ENCODE data around the gene HPCAL1.

Gene HPCAL1

DNA sequence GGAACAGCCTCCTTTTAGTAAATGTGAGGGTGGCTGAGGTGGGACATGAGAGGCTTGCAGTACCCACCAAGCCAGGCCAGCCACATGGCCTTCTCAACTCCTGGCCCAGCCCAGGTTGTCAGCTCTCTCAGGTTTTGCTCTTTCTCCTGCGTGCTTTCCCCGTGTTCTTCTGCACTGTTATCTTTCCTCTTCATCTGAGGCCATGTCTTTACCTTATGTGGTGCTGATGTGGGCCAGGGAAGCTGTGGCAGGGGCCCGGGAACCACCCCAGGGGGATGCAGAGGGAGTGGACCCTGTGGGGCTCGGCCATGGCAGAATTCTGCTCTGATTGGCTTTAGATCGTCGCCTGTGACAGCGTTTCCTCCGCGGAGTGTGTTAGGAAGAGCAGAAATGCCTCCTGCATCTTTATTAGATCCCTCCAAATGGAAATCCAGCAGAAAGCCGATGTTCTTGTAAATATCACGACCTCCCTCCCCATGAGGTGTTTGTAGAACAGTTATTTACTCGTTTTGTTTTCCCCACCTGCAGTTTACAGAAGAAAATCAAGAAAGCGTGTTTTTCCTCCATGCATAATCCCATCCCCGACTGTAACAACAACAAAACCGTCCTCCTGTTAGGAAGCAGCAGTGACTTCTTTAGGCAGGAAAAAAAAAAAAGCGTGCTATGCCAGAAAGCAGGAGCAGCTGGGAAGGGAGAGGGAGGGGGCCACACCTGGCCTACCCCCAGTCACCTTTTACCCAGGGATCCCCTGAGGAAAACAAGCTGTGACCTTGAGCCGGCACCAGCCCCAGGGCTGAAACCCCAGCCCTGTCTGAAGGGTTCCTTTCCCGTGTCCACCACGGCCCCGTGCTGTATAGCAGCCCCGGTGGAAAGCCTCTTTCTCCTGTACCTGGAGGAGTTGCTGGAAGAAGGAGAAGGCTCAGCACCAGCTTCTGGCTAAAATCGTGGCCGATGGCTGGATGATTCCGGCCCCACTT is 54.8 kb downstream of the HPCAL1 start:
- DNase-seq, result no peak

GRCh38 chr2:10359246-10359645 is 56.5 kb downstream of the HPCAL1 start:
- DNase-seq, result no peak

- no peak for DNase-seq
Observed at GRCh38 chr2:10359731-10360329, 57.1 kb downstream of the HPCAL1 start.

DNA sequence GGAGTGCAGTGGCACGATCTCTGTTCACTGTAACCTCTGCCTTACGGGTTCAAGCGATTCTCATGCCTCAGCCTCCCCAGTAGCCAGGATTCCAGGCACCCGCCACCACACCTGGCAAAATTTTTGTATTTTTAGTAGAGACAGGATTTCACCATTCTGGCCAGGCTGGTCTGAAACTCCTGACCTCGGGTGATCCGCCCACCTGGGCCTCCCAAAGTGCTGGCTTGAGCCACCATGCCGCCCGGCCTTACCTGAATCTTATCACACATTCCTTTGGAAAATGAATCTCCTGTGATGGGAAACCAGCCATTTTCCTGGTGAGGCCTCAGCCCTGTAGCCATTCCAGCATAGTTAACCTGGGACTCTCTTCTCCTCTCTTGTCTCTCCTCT is 57.8 kb downstream of the HPCAL1 start:
- DNase-seq, result no peak

DNA sequence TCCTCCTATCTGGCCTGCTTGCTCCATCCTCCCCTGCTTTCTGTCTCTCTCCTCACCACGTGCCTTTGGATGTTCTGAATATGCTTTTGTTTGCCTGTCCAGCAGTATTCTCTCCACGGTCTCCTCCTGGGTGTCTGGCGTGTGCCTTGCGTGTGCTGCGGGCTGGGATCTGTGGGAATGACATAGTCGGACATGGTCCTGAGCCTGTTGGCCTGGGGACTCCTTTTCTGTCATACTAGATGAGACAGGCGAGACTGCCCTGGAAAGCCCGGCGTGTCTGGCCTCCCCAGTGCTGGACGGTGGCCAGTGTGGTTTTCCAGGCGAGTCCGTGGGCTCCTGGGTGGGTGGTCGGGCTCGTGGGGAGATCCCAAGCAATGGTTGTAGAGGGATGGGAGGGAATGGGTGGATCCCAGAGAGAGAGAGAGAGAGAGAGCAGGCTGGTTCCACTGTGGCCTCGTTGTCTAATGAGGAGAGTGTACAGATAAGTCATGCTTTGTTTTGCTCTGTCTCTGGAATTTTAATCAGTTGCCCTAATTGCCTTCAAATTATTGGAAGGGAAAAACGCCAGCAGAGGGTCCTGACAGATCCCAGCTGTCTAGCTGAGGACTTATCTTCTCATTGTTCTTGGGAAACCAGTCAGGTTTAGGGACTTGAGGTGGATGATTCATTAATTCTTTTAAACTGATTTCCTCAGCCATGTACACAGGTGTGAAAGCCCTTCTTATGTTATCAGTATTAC is 58.3 kb downstream of the HPCAL1 start:
- no peak for DNase-seq

DNA sequence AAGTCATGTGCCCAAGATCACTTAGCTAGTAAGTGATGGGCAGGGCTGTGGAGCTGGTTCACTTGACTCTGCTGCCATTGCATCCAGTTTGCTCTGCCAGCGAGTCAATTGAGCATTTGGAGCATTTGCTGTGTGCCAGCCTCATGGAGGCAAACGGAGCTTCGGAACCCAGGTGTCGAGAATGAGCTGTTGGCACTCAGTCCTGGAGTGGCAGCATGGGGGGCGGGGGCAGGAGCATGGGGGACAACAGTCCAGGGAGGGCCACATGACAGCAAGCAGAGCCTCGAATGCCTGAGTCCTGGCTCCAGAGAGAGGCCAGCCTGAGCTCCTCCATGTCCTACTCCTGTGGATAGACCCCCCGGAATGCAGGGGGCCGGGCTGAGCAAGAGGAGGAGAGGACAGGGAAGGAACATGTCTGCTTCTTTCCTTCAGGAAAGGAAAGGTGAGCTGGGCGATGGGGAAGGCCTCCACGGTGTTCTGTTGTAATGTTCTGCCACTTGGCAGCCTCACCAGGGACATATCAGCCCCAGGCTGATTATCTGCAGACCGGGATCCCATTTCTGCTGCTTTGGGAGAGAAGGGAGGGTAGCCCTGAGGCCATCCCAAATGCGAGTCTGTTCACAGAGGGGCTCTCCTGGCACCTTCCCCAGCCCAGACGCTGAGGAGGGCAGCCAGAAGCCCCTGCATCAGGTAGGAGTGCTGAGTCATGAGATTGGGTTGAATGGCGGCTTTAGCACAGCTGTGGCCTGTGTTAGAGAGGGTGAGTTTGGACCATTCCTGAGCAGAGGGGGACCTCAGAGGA is 59.6 kb downstream of the HPCAL1 start:
- DNase-seq, result no peak

DNA sequence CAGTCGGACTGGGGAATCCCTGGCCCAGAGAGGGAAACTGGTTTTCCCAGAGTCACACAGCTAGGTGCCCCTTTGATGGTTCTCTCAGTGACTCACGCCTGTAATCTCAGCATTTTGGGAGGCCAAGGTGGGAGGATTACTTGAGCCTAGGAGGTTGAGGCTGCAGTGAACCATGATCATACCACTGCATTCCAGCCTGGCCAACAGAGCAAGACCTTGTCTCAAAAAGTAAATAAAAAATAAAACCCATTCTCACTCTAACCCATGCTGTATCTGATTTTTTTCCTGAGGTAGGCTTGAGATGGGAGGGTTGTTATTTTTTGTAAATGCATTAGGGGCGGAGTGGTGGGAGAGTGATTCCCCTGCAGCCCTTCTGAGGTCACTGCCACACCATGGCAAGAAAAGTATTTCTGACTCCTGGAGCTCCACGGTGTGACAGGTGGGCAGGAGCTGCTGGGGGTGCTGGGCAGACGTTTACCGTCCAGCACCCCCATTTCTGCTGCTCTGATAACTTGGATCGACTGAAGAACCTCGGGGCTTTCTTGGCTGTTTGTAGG is 60.3 kb downstream of the HPCAL1 start:
- DNase-seq, result no peak

DNA sequence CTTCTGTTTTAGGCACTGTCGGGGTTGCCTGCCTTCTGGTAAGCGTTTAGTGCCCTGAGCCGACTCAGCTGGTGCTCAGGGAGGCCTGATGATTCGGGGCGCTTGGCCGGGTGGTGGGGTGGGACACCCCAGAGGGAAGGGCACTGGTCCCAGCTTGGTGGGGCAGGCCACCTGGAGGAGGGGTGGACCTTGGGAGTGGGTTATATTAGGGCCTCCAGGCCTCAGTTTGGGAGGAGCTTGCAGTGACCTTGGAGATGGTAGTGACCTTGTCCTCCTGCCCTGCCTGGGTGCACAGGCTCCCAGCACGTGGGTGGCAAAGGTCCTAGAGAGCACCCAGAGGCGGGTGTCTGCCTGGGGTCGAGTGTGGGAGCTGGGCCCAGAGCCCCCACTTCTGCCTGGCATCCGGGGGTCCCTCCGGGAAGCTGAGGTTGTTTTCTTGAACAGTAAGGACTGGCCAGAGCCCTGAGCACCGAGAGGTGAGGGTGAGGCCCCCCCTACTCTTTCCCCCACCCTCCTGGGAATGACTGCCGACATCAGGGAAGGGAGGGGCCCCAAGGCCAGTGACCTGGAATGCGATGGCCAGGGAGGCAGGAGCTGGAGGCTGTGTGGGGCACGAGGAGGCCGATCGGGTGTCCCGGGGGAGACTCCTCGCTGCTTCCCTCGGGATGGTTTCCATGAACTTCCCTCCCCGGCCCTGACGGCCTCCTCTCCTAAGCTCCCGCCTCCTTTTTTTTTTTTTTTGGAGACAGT is 61.3 kb downstream of the HPCAL1 start:
- DNase-seq, result no peak

- no peak for DNase-seq
Observed at GRCh38 chr2:10365412-10365811, 62.7 kb downstream of the HPCAL1 start.

DNA sequence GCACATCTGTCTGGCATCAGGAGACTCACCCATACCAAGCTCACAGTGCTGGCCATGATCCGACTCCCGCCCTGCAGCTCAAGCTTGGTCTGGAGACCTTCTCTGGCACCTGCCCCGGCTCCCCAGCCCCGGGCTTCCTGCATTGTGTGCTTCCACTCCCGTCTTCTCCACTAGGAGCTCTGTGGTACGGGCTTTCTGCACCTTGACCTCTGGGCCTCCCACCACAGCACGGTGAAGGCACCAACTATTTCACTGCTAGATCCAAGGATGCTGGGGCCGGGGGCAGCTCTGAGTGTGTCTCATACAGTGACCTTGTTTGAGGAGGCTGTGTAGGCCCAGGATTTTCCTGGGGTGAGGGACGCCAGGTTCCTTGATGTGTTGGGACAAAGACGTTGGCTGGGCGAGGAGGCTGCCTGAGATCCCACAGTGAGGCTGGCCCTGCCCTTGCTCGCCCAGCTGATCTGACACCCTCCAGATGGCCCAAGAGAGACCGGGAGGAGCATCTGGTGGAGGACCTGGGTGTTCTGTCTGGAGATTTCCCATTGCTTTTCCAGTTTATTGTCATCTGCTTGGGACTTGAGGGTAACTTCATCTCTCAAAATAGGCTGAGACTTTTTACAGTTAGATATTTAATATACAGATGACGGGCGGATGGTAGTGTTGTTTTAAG is 64.0 kb downstream of the HPCAL1 start:
- DNase-seq, result no peak

- DNase-seq, result no peak
Observed at GRCh38 chr2:10367472-10368439, 65.1 kb downstream of the HPCAL1 start.

- DNase-seq, result no peak
Observed at GRCh38 chr2:10368491-10369231, 66.0 kb downstream of the HPCAL1 start.

GRCh38 chr2:10369269-10370255 is 66.9 kb downstream of the HPCAL1 start:
- DNase-seq, result no peak

DNA sequence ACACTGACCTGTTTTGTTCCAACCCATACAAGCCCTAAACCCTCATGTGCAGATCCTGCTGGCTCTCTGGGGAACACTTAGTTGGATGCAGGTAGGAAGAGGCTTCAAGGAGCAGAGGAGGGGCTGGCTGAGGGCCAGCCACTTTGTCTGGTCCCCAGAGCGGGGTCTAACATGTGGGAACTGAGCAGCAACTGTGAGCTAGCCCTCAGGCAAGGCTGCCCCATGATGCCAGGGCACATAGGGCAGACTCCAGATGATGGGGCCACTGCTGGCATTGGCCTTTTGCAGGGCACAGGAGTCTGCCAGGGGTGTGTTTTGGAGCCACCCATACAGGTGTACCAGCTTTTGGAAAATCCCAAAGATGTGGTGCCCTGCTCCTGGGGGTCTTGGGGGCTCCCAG is 67.7 kb downstream of the HPCAL1 start:
- DNase-seq, result no peak

- no peak for DNase-seq
Observed at GRCh38 chr2:10370895-10371294, 68.2 kb downstream of the HPCAL1 start.

- DNase-seq, result no peak
Observed at GRCh38 chr2:10371441-10372196, 68.9 kb downstream of the HPCAL1 start.
